ENCODE measurements around the gene NEMP1. TPM values are rescaled to one million over a fixed set of nuclear protein-coding genes. Genes with fewer than 3 reads are reported as not detected.
"Not testable (repeated sequence)": the region's sequence is repeated elsewhere in the genome, so short reads cannot be mapped to it uniquely, and the experiment has no call there.

NEMP1 gene
- total and polyA plus RNA-seq, 2 donors (not counting 1 experiment from before 2014, with no cell fraction given), result 8.4 to 11.1 TPM

GRCh38 chr12:57124261-57124877 is 45.8 kb upstream of the NEMP1 start:
- Histone ChIP-seq H3K9ac (ENCODE audit: insufficient read depth, low read length) (no peak overlapping the region), H3K4me2 (ENCODE audit: extremely low read depth, insufficient read depth, low read length) (no peak overlapping the region), H3K27ac (ENCODE audit: insufficient read depth, low read length) (no peak overlapping the region), H3K36me3 (ENCODE audit: control insufficient read depth, insufficient read depth, low read length) (no peaks in the 10 kb centered on the region), H4K20me1 (ENCODE audit: control insufficient read depth, extremely low read depth, insufficient read depth, low read length) (no peaks in the 10 kb centered on the region), H3K79me2 (ENCODE audit: control insufficient read depth, insufficient read depth, low read length) (peaks cover 8% of the 10 kb centered on the region), H3K9me3 (ENCODE audit: control insufficient read depth, insufficient read depth, low read depth, low read length) (no peaks in the 10 kb centered on the region), H3K4me3 (replicated peaks in 1 of 4; ENCODE audit: control extremely low read depth in 1 of 4, insufficient read depth in 1 of 4, low read depth in 3 of 4, low read length in 4 of 4) (no peak overlapping the region), H3K27me3 (ENCODE audit: control insufficient read depth, insufficient read depth, low read length) (no peaks in the 10 kb centered on the region), H3K4me1 (ENCODE audit: control insufficient read depth, extremely low read depth, insufficient read depth, low read length) (peaks cover 5% of the 10 kb centered on the region), H2AFZ (ENCODE audit: low read length) (no peak overlapping the region)
- TF ChIP-seq EZH2 (IDR thresholded peaks at IDR 0.05; ENCODE audit: low read length, missing control alignments), result no peak
- peak; percentile 95 to 98 for TF ChIP-seq CTCF (conservative IDR thresholded peaks at IDR 0.05 in 1 of 2, IDR thresholded peaks at IDR 0.05 in 1 of 2; ENCODE audit: low read depth in 1 of 2, low read length in 2 of 2)
- peak; percentile 51 to 79 for DNase-seq (ENCODE audit: low read depth in 2 of 2)

- Histone ChIP-seq H3K27ac (ENCODE audit: insufficient read depth, low read length) (no peak overlapping the region), H3K9ac (ENCODE audit: insufficient read depth, low read length) (no peak overlapping the region), H3K9me3 (ENCODE audit: control insufficient read depth, insufficient read depth, low read depth, low read length) (no peaks in the 10 kb centered on the region), H4K20me1 (ENCODE audit: control insufficient read depth, extremely low read depth, insufficient read depth, low read length) (no peaks in the 10 kb centered on the region), H3K4me1 (ENCODE audit: control insufficient read depth, extremely low read depth, insufficient read depth, low read length) (peaks cover 9% of the 10 kb centered on the region), H2AFZ (ENCODE audit: low read length) (no peak overlapping the region), H3K79me2 (ENCODE audit: control insufficient read depth, insufficient read depth, low read length) (peaks cover 3% of the 10 kb centered on the region), H3K4me2 (ENCODE audit: extremely low read depth, insufficient read depth, low read length) (no peak overlapping the region), H3K27me3 (ENCODE audit: control insufficient read depth, insufficient read depth, low read length) (no peaks in the 10 kb centered on the region), H3K36me3 (ENCODE audit: control insufficient read depth, insufficient read depth, low read length) (no peaks in the 10 kb centered on the region), H3K4me3 (replicated peaks in 1 of 4; ENCODE audit: control extremely low read depth in 1 of 4, insufficient read depth in 1 of 4, low read depth in 3 of 4, low read length in 4 of 4) (no peak overlapping the region)
- DNase-seq (ENCODE audit: low read depth in 2 of 2), result no peak
- TF ChIP-seq CTCF (conservative IDR thresholded peaks at IDR 0.05 in 1 of 2, IDR thresholded peaks at IDR 0.05 in 1 of 2; ENCODE audit: low read depth in 1 of 2, low read length in 2 of 2) (no peak), EZH2 (IDR thresholded peaks at IDR 0.05; ENCODE audit: low read length, missing control alignments) (no peak)
Observed at GRCh38 chr12:57123813-57124212, 45.2 kb upstream of the NEMP1 start.

- H3K27ac ChIP-seq (ENCODE audit: insufficient read depth, low read length); H3K27me3 ChIP-seq (ENCODE audit: control insufficient read depth, insufficient read depth, low read length); H4K20me1 ChIP-seq (ENCODE audit: control insufficient read depth, extremely low read depth, insufficient read depth, low read length); H3K9me3 ChIP-seq (ENCODE audit: control insufficient read depth, insufficient read depth, low read depth, low read length); H3K9ac ChIP-seq (ENCODE audit: insufficient read depth, low read length); H3K4me2 ChIP-seq (ENCODE audit: extremely low read depth, insufficient read depth, low read length); DNase-seq (ENCODE audit: low read depth in 2 of 2); H3K4me1 ChIP-seq (ENCODE audit: control insufficient read depth, extremely low read depth, insufficient read depth, low read length); H3K79me2 ChIP-seq (ENCODE audit: control insufficient read depth, insufficient read depth, low read length); H3K4me3 ChIP-seq (replicated peaks in 1 of 4; ENCODE audit: control extremely low read depth in 1 of 4, insufficient read depth in 1 of 4, low read depth in 3 of 4, low read length in 4 of 4); H2AFZ ChIP-seq (ENCODE audit: low read length); H3K36me3 ChIP-seq (ENCODE audit: control insufficient read depth, insufficient read depth, low read length): not testable (repeated sequence)
Observed at GRCh38 chr12:57120718-57121117, 42.1 kb upstream of the NEMP1 start.

Data from fibroblast of lung (primary cell).